Epithelial cell of proximal tubule (primary cell): ENCODE measurements around the gene CCDC85B. TPM values are rescaled to one million over a fixed set of nuclear protein-coding genes. Genes with fewer than 3 reads are reported as not detected.
"Not testable (repeated sequence)": the region's sequence is repeated elsewhere in the genome, so short reads cannot be mapped to it uniquely, and the experiment has no call there.

Source experiments
- DNase-seq: peaks from one replicate; pipeline ENCODE4 v3.0.0-alpha.2; 2011; ENCODE audit warnings: low read depth
- H3K4me3 ChIP-seq: 2 replicates; pipeline ENCODE4 v1.5.1; 2011; ENCODE audit warnings: low read depth, mild to moderate bottlenecking, low read length
- CTCF ChIP-seq: conservative IDR thresholded peaks from 2 replicates; pipeline ENCODE4 v1.5.1; 2012; ENCODE audit warnings: low read depth, mild to moderate bottlenecking, low read length
- total RNA-seq: library from RNA; depleted of rRNA; stranded (reverse); fragments of >200 nt; gene quantifications from 2 replicates; pipeline ENCODE4 v1.2.3, GENCODE V29; 2015

The CCDC85B gene
- total RNA-seq, 1 donor from 2014 or later: 94.2 TPM

DNA sequence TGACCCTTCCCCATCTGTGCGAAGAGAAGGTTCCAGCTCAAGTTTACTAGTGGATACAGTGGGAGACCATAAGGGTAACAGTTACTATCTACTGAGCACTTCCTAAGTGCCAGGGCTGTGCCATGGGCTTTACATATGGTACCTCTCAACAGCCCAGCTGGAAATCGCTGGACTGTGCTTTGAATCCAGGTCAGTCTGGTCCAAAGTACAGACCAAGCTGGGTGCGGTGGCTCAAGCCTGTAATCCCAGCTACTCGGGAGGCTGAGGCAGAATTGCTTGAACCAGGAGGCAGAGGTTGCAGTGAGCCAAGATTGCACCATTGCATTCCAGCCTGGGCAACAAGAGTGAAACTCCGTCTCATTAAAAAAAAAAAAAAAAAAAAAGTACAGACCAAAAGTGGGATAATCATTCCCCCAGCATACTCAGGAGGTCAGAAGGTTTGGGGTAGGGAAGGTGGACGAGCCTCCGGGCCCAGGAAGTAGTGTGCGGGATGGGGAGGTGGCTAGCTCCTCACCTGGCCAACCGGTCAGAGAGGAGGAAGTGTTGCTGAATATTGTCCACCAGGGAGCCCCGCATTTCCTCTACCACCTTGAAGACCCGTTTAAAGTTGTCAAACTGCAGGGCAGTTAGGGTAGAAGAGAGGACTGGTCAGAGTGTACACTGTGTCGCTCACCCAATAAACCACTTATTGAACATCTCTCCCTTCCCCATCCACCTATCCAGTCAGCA, 4.5 kb upstream of the CCDC85B start:
- TF ChIP-seq CTCF: no peak
- DNase-seq: no peak
- no peak overlapping the region for H3K4me3 ChIP-seq

DNA sequence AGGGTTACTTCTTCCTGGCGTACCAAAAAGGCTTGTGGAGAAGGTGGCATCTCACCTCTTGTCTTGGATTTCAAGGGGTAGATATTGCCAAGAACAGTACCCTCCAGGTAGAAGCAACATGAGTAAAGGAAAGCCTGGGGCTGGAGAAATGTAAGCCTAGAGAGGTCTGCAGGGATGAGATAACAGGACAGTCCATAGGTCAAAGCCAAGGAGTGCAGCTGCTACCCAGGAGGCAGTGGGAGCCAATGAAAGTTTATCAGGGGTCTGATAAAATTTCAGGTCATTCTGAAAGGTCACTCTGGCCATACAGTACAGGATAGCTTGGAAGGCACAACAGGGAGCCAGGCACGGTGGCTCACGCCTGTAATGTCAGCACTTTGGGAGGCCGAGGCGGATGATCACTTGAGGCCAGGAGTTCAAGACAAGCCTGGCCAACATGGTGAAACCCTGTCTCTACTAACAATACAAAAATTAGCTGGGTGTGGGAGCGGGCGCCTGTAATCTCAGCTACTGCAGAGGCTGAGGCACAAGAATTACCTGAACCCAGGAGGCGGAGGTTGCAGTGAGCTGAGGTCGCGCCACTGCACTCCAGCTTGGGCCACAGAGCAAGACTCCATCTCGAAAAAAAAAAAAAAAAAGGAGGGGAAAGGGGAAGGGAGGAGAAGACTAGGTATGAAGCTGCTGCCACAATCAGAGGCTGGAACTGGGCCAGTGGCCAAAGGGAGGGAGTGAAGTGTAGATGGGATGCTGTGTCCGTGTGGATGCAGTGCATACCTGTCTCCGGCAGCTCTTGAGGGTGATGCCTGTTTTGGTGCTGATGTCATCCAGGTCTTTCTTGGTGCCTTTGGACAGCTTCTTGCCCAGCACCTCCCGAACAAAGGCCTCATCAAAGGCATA, 3.4 kb upstream of the CCDC85B start:
- TF ChIP-seq CTCF: no peak
- DNase-seq: no peak
- H3K4me3 ChIP-seq: peak overlapping the region; percentile 94

DNA sequence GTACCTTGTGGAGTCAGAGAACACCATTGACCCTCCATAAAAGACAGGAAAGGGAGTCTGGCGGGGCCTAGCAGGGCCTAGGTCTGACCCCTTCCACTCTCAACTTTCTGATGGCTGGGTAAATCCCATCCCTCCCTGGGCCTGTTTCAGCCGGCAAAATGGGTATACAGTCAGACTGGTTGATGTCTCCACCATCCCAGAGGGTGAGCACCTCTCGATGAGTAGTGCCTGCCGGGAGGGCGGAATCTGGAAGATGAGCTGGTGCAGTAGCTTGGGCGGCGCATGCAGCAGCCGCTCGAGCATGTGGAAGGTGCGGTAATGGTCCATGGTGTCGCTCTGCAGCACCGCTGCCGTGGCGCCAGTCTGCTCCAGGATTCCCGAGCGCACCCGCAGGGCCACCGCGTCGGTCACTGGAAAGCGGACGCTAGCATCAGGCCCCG, 2.7 kb upstream of the CCDC85B start:
- H3K4me3 ChIP-seq: peak overlapping the region; percentile 94
- no peak for TF ChIP-seq CTCF
- DNase-seq: no peak

GRCh38 chr11:65888163-65888814, 2.2 kb upstream of the CCDC85B start, which contains the start of gene FIBP:
Gene FIBP (minus strand): TSS chr11:65888471. CDS start chr11:65888418, 53 bp downstream.
- H3K4me3 ChIP-seq: peak within 1 kb of the TSS; percentile 94
- peak; percentile 64 for TF ChIP-seq CTCF
- DNase-seq: no peak

GRCh38 chr11:65891219-65892136, 1.0 kb downstream of the CCDC85B start:
- H3K4me3 ChIP-seq: peak overlapping the region; percentile 58
- no peak for TF ChIP-seq CTCF
- no peak for DNase-seq

GRCh38 chr11:65892137-65892540, 1.7 kb downstream of the CCDC85B start:
- not testable (repeated sequence) for DNase-seq
- H3K4me3 ChIP-seq: peak overlapping the region; percentile 58
